Mammary epithelial cell (primary cell): ENCODE results near the gene HLTF.

Experiments used
- EZH2 ChIP-seq: IDR thresholded peaks from 2 replicates; pipeline ENCODE4 v1.6.1; 2012; ENCODE audit warnings: low read length, inconsistent platforms, borderline replicate concordance
- TF ChIP-seq, protein P1 (sequence below), 2 donors: IDR thresholded peaks in 1 of 2; conservative IDR thresholded peaks in 1 of 2; 2 replicates each; pipeline ENCODE4 v1.5.1; 2011 to 2012; ENCODE audit warnings: inconsistent platforms in 2 of 2, low read length in 2 of 2, mild to moderate bottlenecking in 2 of 2, control low read depth in 1 of 2, low read depth in 1 of 2; ENCODE audit not compliant: insufficient read depth in 1 of 2; ENCODE audit errors: extremely low read depth in 1 of 2

DNA sequence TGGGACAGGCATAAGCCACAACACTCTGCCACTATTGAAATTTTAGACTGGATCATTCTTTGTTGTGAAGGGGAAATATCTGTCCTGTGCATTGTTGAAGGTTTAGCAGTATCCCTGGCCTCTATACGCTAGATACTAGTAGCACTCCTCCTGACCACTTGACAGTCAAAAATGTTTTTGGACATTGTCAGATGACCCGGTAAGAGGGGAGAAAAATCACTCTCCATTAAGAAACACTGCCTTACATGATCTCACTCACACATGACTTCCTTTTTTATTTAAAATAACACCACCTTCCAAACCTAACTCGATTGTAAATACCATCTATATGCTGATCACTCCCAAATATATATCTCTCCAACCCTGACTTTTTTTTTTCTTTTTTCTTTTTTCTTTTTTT is 15.3 kb upstream of the HLTF start:
- TF ChIP-seq, protein P1, sequence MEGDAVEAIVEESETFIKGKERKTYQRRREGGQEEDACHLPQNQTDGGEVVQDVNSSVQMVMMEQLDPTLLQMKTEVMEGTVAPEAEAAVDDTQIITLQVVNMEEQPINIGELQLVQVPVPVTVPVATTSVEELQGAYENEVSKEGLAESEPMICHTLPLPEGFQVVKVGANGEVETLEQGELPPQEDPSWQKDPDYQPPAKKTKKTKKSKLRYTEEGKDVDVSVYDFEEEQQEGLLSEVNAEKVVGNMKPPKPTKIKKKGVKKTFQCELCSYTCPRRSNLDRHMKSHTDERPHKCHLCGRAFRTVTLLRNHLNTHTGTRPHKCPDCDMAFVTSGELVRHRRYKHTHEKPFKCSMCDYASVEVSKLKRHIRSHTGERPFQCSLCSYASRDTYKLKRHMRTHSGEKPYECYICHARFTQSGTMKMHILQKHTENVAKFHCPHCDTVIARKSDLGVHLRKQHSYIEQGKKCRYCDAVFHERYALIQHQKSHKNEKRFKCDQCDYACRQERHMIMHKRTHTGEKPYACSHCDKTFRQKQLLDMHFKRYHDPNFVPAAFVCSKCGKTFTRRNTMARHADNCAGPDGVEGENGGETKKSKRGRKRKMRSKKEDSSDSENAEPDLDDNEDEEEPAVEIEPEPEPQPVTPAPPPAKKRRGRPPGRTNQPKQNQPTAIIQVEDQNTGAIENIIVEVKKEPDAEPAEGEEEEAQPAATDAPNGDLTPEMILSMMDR (conservative IDR thresholded peaks at IDR 0.05 in 1 of 2, IDR thresholded peaks at IDR 0.05 in 1 of 2; ENCODE audit: extremely low read depth in 1 of 2, insufficient read depth in 1 of 2, low read depth in 1 of 2, low read length in 2 of 2), result no peak
- TF ChIP-seq EZH2, result no peak
